ENCODE results near the gene ENOX1.
"Not testable (repeated sequence)": the region's sequence is repeated elsewhere in the genome, so short reads cannot be mapped to it uniquely, and the experiment has no call there.

The ENOX1 gene

DNA sequence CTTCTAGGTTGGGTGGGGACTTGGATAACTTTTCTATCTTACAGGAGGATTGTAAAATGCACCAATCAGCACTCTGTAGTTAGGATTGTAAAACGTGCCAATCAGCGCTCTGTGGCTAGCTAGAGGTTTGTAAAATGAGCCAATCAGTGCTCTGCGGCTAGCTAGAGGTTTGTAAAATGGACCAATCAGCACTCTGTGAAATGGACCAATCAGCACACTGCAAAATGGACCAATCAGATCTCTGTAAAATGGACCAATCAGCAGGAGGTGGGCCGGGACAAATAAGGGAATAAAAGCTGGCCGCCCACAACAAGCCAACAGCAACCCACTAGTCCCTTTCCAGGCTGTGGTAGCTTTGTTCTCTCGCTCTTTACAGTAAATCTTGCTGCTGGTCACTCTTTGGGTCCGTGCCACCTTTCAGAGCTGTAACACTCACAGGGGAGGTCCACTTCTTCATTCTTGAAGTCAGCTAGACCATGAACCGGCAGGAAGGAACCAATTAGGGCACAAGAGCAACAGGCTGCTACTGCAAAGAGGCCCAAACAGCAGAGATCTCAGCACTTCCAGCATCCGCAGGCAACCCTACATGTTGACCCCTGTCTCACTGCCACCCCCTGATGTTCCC, 606.6 kb downstream of the ENOX1 start:
- DNase-seq, result no peak

DNA sequence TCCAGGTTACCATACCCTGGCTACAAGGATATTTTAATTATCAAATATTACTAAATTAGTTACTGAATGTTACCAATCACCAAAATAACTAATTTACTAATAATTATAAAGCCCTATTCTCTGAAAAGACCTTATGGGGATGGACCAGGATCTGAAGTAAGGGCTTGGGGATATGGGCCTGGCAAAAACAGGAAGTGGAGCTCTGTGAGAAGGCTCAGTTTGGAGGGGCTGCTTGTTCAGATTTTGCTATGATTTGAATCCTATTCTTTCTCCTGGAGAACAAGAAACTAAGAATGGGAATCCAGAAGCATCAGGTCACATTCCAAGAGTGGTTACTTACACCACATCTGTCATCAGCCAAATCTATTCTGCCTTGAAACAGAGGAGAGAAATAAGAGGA, 615.3 kb downstream of the ENOX1 start:
- DNase-seq, result no peak

DNA sequence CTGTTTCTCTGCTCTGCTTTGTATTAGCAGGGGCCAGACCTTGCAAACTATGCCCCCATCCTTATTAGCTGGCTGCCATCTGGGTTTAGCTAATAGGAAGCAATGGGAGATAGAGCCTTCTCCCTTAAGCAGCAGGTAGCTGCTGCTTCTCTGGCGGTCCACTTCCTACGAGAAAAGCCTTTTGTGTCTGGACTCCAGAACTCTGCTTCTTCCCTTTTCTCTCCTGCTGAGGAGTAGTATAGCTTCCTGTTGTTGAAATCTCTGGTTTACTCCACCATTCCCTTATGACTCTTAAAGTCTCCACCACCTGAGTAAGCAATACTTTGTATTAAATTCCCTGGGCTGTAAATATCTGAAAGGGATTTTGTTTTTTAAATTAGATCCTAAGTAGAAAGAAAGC, 616.3 kb downstream of the ENOX1 start:
- no peak for DNase-seq

DNA sequence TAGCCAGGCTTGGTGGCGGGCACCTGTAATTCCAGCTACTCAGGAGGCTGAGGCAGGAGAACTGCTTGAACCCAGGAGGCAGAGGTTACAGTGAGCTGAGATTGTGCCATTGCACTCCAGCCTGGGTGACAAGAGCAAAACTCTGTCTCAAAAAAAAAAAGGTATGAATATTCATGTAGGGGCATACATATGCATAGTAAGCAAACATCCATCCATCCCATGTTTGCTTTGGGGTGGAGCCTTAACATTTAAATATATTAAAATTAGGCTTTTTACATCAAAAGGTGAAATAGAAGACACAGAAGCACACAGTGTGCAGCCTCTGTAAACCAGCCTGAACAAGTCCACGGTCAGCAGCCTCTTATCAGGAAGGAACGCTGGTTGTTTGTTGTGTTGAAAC, 618.3 kb downstream of the ENOX1 start:
- DNase-seq, result not testable (repeated sequence)

DNA sequence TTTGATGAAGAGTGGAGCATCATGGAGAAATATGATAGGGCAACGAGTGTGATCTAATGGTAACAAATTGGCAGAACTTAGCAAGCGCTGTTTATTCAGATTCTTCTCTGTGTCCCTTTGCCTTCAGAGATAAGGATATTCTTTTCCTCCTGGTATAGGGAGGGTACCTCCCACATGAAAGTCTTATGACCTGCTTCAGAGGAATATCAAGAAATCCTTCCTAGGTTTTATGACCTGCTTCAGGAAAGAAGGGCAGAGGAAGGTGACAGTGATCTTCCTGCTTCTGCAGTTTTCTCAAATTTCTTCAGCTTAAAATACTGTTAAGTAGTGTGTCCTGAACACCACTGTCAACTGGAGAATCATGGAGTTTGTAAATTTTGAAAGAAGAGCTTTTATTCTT, 619.0 kb downstream of the ENOX1 start:
- no peak for DNase-seq

DNA sequence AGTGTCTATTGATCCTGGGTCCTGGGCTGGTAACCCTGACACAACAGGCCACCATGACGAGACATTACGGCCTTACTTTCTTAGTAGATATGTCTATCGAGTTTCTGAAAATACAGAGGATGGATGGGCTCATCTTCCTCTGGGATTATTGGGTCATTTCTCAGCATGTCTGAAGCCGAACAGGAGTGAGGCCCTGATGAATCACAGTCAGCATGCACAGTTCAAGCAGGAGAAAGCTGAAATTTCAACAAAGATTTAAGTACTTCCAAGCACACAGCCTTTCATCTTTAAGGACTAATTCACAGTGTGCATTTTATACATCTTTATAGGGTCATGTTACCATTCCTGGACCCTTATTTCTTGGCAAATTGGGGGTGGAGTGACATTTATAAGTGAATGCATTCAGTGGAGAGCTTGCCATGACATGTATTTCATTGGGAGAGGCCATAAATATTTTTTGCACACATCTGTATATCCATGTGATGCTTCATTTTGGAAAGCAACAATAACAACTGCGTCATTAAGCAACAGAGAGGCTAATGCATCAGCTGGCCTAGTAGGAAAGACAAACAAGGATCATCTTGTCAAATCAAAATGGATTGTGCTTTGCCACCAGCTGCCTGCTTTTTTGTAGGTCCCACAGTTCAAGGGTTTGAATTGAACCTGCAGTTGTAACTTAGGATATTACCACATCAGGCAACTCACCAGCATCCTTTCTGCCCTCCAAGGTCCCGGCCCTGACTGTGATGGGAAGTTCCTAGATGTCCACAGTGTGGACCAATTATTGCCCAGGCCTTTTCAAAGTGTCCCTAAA, 619.9 kb downstream of the ENOX1 start:
- no peak for DNase-seq
